Measurements from ENCODE around the gene COG5. TPM values are rescaled to one million over a fixed set of nuclear protein-coding genes. Genes with fewer than 3 reads are reported as not detected.

COG5 gene
- total and polyA plus RNA-seq, 2 of the 8 experiments (the other 6 are each of a cell fraction or from before 2014, with no cell fraction given), result 10.5 to 28.1 TPM

DNA sequence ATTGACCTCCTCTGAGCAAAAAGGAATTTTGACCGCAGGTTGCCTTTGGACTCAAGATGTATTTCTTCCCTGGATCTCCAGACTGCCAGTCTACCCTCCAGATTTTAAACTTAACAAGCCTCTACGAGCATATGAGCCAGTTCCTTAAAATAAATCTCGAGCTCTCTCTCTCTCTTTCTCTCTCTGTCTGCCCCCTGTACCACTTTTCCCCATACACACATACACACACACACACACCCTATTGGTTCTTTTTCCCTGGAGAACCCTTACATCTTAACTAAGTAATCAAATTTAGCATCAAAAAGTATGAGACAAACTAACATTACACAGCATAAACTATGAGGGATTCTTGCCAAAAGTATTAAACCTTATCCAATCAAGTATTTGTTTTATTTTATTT is 27.7 kb upstream of the COG5 start:
- Histone ChIP-seq H4K5ac (ENCODE audit: insufficient read length, low read depth, low read length) (no peak overlapping the region), H3K27me3 (replicated peaks in 1 of 4; ENCODE audit: control insufficient read depth in 3 of 4, extremely low read depth in 1 of 4, insufficient read depth in 3 of 4, low read length in 3 of 4) (no peaks in the 10 kb centered on the region), H3K56ac (replicated peaks; ENCODE audit: insufficient read length, low read depth, low read length) (no peak overlapping the region), H3K23me2 (ENCODE audit: low read depth, low read length) (no peaks in the 10 kb centered on the region; the same call in 1 of the 2 replicates), H3K79me1 (ENCODE audit: low read depth, low read length) (no peaks in the 10 kb centered on the region), H3K4ac (replicated peaks; ENCODE audit: insufficient read length, low read depth, low read length) (no peak overlapping the region), H2BK5ac (ENCODE audit: low read depth, low read length) (no peak overlapping the region), H3K36me3 (ENCODE audit: control insufficient read depth in 2 of 4, insufficient read depth in 4 of 4, low read length in 3 of 4) (peaks cover 0 to 3% (median 0%) of the 10 kb centered on the region in 4 experiments; a peak in 1 of 8 replicates), H3K4me3 (ENCODE audit: extremely low read depth in 1 of 4, insufficient read depth in 2 of 4, low read depth in 3 of 4, low read length in 4 of 4) (no peak overlapping the region), H3K4me2 (ENCODE audit: insufficient read depth in 1 of 2, low read depth in 2 of 2, low read length in 2 of 2) (no peak overlapping the region), H4K8ac (ENCODE audit: extremely low read depth, insufficient read depth, low read length) (no peak overlapping the region), H2BK20ac (ENCODE audit: low read length) (no peak overlapping the region), H3K18ac (ENCODE audit: extremely low read depth, low read length) (no peak overlapping the region), H2BK120ac (replicated peaks; ENCODE audit: low read depth, low read length) (no peak overlapping the region), H2BK15ac (ENCODE audit: low read length) (no peak overlapping the region), H3K9ac (replicated peaks in 1 of 4; ENCODE audit: extremely low read depth in 1 of 4, low read depth in 3 of 4, low read length in 3 of 4) (no peak overlapping the region), H2AK5ac (ENCODE audit: low read depth, low read length) (no peak overlapping the region), H3K9me3 (ENCODE audit: insufficient read depth in 2 of 2, low read depth in 1 of 2, low read length in 1 of 2) (peaks cover 3% of the 10 kb centered on the region in 2 experiments; a peak in 2 of 4 replicates), H3K23ac (ENCODE audit: insufficient read length) (no peak overlapping the region), H4K20me1 (replicated peaks in 1 of 2; ENCODE audit: control insufficient read depth in 1 of 2, insufficient read depth in 2 of 2, low read length in 2 of 2) (no peaks in the 10 kb centered on the region), H2BK12ac (ENCODE audit: low read depth, low read length) (no peak overlapping the region), H2AFZ (ENCODE audit: low read length) (no peak overlapping the region), H4K91ac (replicated peaks; ENCODE audit: insufficient read length, low read length) (no peak overlapping the region), H3K27ac (ENCODE audit: low read depth, low read length) (no peak overlapping the region), H3K79me2 (ENCODE audit: control insufficient read depth in 1 of 2, insufficient read depth in 2 of 2, low read length in 2 of 2) (no peaks in the 10 kb centered on the region), H3K4me1 (replicated peaks in 1 of 4; ENCODE audit: control insufficient read depth in 3 of 4, insufficient read depth in 4 of 4, low read length in 3 of 4) (no peaks in the 10 kb centered on the region), H3K14ac (ENCODE audit: insufficient read length) (no peak overlapping the region)
- TF ChIP-seq BRCA1 (IDR thresholded peaks at IDR 0.05; ENCODE audit: low read depth, low read length) (no peak), CBX8 (IDR thresholded peaks at IDR 0.05; ENCODE audit: borderline replicate concordance, low read depth, low read length) (no peak), POLR2AphosphoS5 (IDR thresholded peaks at IDR 0.05; ENCODE audit: low read depth, low read length) (no peak), NRF1 (IDR thresholded peaks at IDR 0.05; ENCODE audit: low read depth, low read length) (no peak), TEAD4 (IDR thresholded peaks at IDR 0.05; ENCODE audit: low read depth, low read length) (no peak), NANOG (IDR thresholded peaks at IDR 0.05; ENCODE audit: insufficient read depth, low read depth, low read length, poor library complexity, severe bottlenecking) (no peak), RBBP5 (IDR thresholded peaks at IDR 0.05; ENCODE audit: borderline replicate concordance, low read depth, low read length) (no peak)
- TF ChIP-seq, protein P1, sequence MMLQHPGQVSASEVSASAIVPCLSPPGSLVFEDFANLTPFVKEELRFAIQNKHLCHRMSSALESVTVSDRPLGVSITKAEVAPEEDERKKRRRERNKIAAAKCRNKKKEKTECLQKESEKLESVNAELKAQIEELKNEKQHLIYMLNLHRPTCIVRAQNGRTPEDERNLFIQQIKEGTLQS (IDR thresholded peaks at IDR 0.05; ENCODE audit: insufficient read depth, low read depth, low read length), result no peak
- 93% methylated on average over 3 of the region's 3 CpGs; no CpG with 5 or more reads in 1 of the 2 experiments for WGBS, 2 experiments (ENCODE audit: extremely low coverage in 1 of 2, insufficient coverage in 1 of 2, insufficient read length in 1 of 2, insufficient replicate concordance in 2 of 2, low coverage in 1 of 2, low lambda C conversion rate in 2 of 2, missing lambda C conversion rate in 1 of 2)
- FAIRE-seq (no peak), DNase-seq (ENCODE audit: low read depth in 1 of 2, low spot score in 2 of 2) (no peak)
- POLR2A ChIA-PET (ENCODE audit: partially characterized antibody), result no interaction called here
- CTCF ChIA-PET (ENCODE audit: partially characterized antibody), result no interaction called here
